Measurements from ENCODE around the gene GGA2. TPM values are rescaled to one million over a fixed set of nuclear protein-coding genes. Genes with fewer than 3 reads are reported as not detected.

The GGA2 gene
- total RNA-seq, 3 donors from 2014 or later (not counting 1 experiment from before 2014, with no cell fraction given), result 129 to 134 (median 131) TPM

DNA sequence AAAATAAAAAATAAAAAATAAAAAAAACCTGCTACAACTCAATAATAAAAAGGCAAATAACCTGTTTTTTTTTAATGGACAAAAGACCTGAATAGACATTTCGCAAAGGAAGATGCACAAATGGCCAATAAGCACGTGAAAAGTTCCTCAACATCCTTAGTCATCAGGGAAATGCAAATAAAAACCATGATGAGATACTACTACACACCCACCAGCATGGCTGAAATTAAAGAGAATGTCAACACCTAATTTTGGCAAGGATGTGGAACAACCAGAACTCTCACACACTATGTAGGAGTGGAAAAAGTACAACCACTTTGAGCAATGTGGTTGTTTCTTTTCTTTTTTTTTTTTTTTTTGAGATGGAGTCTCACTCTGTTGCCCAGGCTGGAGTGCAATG lies 81.9 kb downstream of the GGA2 start:
- no peaks in the 10 kb centered on the region for H3K9me3 Mint-ChIP-seq
- intact Hi-C loops (cut with micrococcal nuclease), result no loop called here
- DNase-seq (no peak), ATAC-seq (no peak)
- H3K4me1 Mint-ChIP-seq, result no peaks in the 10 kb centered on the region
- no peak overlapping the region for H3K4me3 Mint-ChIP-seq
- H3K27me3 Mint-ChIP-seq (ENCODE audit: low read depth in 2 of 2), result no peaks in the 10 kb centered on the region
- no peaks in the 10 kb centered on the region for H3K4me1 ChIP-seq (ENCODE audit: control insufficient read depth, insufficient read depth, low read length)
- no CpG with 5 or more reads among the region's 2 CpGs for WGBS (ENCODE audit: insufficient coverage)
- TF ChIP-seq, protein P1, sequence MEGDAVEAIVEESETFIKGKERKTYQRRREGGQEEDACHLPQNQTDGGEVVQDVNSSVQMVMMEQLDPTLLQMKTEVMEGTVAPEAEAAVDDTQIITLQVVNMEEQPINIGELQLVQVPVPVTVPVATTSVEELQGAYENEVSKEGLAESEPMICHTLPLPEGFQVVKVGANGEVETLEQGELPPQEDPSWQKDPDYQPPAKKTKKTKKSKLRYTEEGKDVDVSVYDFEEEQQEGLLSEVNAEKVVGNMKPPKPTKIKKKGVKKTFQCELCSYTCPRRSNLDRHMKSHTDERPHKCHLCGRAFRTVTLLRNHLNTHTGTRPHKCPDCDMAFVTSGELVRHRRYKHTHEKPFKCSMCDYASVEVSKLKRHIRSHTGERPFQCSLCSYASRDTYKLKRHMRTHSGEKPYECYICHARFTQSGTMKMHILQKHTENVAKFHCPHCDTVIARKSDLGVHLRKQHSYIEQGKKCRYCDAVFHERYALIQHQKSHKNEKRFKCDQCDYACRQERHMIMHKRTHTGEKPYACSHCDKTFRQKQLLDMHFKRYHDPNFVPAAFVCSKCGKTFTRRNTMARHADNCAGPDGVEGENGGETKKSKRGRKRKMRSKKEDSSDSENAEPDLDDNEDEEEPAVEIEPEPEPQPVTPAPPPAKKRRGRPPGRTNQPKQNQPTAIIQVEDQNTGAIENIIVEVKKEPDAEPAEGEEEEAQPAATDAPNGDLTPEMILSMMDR (IDR thresholded peaks at IDR 0.05), result no peak
- no peaks in the 10 kb centered on the region for H3K9me3 ChIP-seq (ENCODE audit: control insufficient read depth, insufficient read depth, low read length)
- H3K27ac Mint-ChIP-seq, result no peak overlapping the region
- no peaks in the 10 kb centered on the region for H3K27me3 ChIP-seq (ENCODE audit: control insufficient read depth, insufficient read depth, low read length)
- H3K4me3 ChIP-seq (ENCODE audit: low read length), result no peak overlapping the region
- H3K27ac ChIP-seq (ENCODE audit: low read length), result no peak overlapping the region
- peaks cover 3% of the 10 kb centered on the region for H3K36me3 Mint-ChIP-seq
- H3K36me3 ChIP-seq (ENCODE audit: control insufficient read depth, insufficient read depth, low read length), result peaks cover 32% of the 10 kb centered on the region

DNA sequence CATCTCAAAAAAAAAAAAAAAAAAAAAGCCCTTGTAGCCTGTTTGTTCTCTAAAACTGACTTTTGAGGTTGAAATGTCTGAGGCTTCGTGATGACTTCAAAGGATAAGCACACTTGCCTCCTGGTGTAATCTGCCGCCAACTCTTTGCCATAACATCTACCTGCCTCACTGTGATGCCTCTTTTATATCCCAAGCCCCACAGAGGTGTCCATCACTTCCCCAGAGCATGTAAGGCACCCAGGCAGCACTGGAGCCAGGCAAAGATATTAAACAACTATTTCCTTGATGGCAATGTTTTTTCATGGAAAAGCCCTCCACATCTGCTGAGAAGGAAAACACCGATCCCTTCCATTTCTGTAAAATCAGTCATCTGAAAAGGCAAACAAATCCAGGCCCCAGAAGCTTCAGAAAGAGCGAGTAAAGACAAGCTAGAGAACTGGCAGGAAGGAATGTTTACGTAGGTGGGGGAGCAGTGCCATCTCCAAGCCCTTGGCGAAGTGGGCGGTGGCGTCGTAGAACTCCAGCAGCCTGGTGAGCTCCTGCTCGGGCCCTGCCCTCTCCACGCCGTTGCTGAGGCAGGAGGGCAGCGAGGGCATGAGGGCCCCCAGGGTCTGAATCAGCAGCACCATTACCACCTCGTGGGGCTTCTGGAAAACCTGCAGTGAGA lies 85.9 kb downstream of the GGA2 start:
- Histone ChIP-seq H3K27ac (ENCODE audit: low read length) (no peak overlapping the region), H3K4me3 (ENCODE audit: low read length) (no peak overlapping the region), H3K27me3 (ENCODE audit: control insufficient read depth, insufficient read depth, low read length) (no peaks in the 10 kb centered on the region), H3K36me3 (ENCODE audit: control insufficient read depth, insufficient read depth, low read length) (peaks cover 10% of the 10 kb centered on the region), H3K9me3 (ENCODE audit: control insufficient read depth, insufficient read depth, low read length) (no peaks in the 10 kb centered on the region), H3K4me1 (ENCODE audit: control insufficient read depth, insufficient read depth, low read length) (no peaks in the 10 kb centered on the region)
- DNase-seq (no peak), ATAC-seq (no peak)
- Mint-ChIP-seq H3K27me3 (ENCODE audit: low read depth in 2 of 2) (no peaks in the 10 kb centered on the region), H3K27ac (no peak overlapping the region), H3K4me1 (no peaks in the 10 kb centered on the region), H3K9me3 (no peaks in the 10 kb centered on the region), H3K36me3 (peaks cover 6% of the 10 kb centered on the region), H3K4me3 (no peak overlapping the region)
- 94% methylated on average over 14 of the region's 14 CpGs for WGBS (ENCODE audit: insufficient coverage)
- TF ChIP-seq, protein P1 (IDR thresholded peaks at IDR 0.05), result no peak
- intact Hi-C loops (cut with micrococcal nuclease), result no loop called here

DNA sequence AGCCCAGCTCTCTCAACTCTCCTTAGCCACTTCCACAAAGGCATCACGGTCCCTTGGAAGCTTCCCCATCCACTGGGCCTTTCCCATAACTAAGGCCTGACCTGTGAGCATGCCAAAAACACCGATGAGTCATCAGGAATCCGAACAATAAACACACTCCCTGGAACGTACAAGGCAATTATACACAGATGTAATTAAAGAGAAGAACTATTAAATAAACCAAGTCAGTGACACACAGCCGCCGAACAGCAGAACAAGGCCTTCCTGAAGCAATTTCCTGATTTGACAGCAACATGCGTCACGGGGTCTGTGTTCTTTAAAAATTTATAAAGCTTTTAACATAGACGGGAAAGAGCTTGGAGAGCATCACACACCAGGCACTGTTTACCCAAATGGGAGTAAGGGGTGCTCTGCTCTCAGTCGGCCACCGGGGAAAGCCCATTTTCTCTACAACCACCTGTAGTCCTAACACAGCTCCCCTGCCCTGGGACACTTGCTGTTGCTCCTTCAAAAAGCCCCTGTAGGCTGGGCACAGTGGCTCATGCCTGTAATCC lies 86.7 kb downstream of the GGA2 start:
- Mint-ChIP-seq H3K36me3 (peaks cover 6% of the 10 kb centered on the region), H3K4me1 (no peaks in the 10 kb centered on the region), H3K4me3 (no peak overlapping the region), H3K27me3 (ENCODE audit: low read depth in 2 of 2) (no peaks in the 10 kb centered on the region), H3K9me3 (no peaks in the 10 kb centered on the region), H3K27ac (no peak overlapping the region)
- no peaks in the 10 kb centered on the region for H3K27me3 ChIP-seq (ENCODE audit: control insufficient read depth, insufficient read depth, low read length)
- ATAC-seq (no peak), DNase-seq (no peak)
- H3K36me3 ChIP-seq (ENCODE audit: control insufficient read depth, insufficient read depth, low read length), result peaks cover 8% of the 10 kb centered on the region
- no peaks in the 10 kb centered on the region for H3K9me3 ChIP-seq (ENCODE audit: control insufficient read depth, insufficient read depth, low read length)
- 97% methylated on average over 11 of the region's 11 CpGs for WGBS (ENCODE audit: insufficient coverage)
- H3K27ac ChIP-seq (ENCODE audit: low read length), result no peak overlapping the region
- no peak overlapping the region for H3K4me3 ChIP-seq (ENCODE audit: low read length)
- intact Hi-C loops (cut with micrococcal nuclease), result no loop called here
- TF ChIP-seq, protein P1 (IDR thresholded peaks at IDR 0.05), result no peak
- H3K4me1 ChIP-seq (ENCODE audit: control insufficient read depth, insufficient read depth, low read length), result no peaks in the 10 kb centered on the region

DNA sequence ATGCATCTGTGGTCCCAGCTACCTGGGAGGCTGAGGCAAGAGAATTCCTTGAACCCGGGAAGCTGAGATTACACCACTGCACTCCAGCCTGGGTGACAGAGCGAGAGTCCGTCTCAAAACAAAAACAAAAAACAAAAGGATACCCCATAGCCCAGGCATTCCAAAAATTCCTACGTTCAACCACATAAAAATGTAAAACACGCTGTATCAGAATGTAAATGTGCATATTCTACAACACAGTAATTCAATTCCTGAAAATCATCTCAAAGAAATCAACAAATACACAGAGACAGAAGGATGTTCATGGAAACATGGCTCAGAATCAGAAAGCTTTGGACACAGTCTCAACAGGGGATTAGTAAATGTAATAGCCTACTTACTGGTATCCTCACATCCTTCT lies 90.3 kb downstream of the GGA2 start:
- H3K36me3 ChIP-seq (ENCODE audit: control insufficient read depth, insufficient read depth, low read length), result peaks cover 30% of the 10 kb centered on the region
- peaks cover 6% of the 10 kb centered on the region for H3K36me3 Mint-ChIP-seq

More for the DNA sequence above, 90.3 kb downstream of the GGA2 start:
- H3K27ac ChIP-seq (ENCODE audit: low read length), result no peak overlapping the region
- Mint-ChIP-seq H3K27me3 (ENCODE audit: low read depth in 2 of 2) (no peaks in the 10 kb centered on the region), H3K4me3 (no peak overlapping the region), H3K27ac (no peak overlapping the region), H3K9me3 (no peaks in the 10 kb centered on the region), H3K4me1 (no peaks in the 10 kb centered on the region)
- intact Hi-C loops (cut with micrococcal nuclease), result no loop called here
- no peaks in the 10 kb centered on the region for H3K9me3 ChIP-seq (ENCODE audit: control insufficient read depth, insufficient read depth, low read length)
- ATAC-seq, result no peak
- H3K27me3 ChIP-seq (ENCODE audit: control insufficient read depth, insufficient read depth, low read length), result no peaks in the 10 kb centered on the region
- WGBS (ENCODE audit: insufficient coverage), result 97% methylated on average over 5 of the region's 5 CpGs
- no peak for DNase-seq
- H3K4me1 ChIP-seq (ENCODE audit: control insufficient read depth, insufficient read depth, low read length), result no peaks in the 10 kb centered on the region
- H3K4me3 ChIP-seq (ENCODE audit: low read length), result no peak overlapping the region
- TF ChIP-seq, protein P1 (IDR thresholded peaks at IDR 0.05), result no peak

All from natural killer cell (primary cell).